Omental fat pad (tissue), 4 donors: ENCODE results near the gene FLT1. TPM values are rescaled to one million over a fixed set of nuclear protein-coding genes. Genes with fewer than 3 reads are reported as not detected.

Experiments
- ATAC-seq: fragments of 150-250 bp; one replicate; pipeline ENCODE4 v1.9.1; 2016; ENCODE audit warnings: mild to moderate bottlenecking, moderate library complexity; ENCODE audit not compliant: low FRiP score
- DNase-seq: peaks from one replicate; pipeline ENCODE4 v3.0.0-alpha.2; 2019; ENCODE audit warnings: low spot score
- total RNA-seq, 4 donors: library from RNA; depleted of rRNA; stranded (reverse); fragments of >200 nt; gene quantifications; one replicate each; pipeline ENCODE4 v1.1.0, GENCODE V29; 2016
- TF ChIP-seq, protein P1 (sequence below), 3 donors: fragments of 450-650 bp; IDR thresholded peaks; one replicate each; pipeline ENCODE4 v1.5.1; 2016 to 2017; ENCODE audit warnings: antibody characterized with exemption in 3 of 3, mild to moderate bottlenecking in 3 of 3, moderate library complexity in 2 of 3

FLT1 gene
- total RNA-seq, 4 donors from 2014 or later, result 24.8 to 210 (median 65.7) TPM

GRCh38 chr13:28299916-28300315 is 195.0 kb downstream of the FLT1 start:
- no peak for ATAC-seq

DNA sequence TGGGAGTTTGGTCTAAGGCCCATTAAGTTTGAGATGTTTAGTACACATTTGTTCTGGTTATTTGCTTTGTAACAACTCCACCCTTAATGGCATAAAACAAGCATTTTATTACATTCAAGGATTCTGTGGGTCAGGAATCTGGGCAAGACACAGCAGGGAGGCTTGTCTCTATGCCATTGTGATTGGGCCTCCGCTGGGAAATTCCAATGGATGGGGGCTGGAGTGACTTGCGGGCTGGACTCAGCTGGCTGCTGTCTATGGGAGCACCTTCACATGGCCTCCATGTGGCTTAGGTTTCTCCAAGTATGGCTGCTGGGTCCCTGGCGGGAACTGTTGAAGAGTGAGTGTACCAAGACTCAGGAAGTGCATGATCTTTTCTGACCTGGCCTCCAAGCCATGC is 197.6 kb downstream of the FLT1 start:
- DNase-seq (no peak), ATAC-seq (no peak)
- TF ChIP-seq, protein P1, sequence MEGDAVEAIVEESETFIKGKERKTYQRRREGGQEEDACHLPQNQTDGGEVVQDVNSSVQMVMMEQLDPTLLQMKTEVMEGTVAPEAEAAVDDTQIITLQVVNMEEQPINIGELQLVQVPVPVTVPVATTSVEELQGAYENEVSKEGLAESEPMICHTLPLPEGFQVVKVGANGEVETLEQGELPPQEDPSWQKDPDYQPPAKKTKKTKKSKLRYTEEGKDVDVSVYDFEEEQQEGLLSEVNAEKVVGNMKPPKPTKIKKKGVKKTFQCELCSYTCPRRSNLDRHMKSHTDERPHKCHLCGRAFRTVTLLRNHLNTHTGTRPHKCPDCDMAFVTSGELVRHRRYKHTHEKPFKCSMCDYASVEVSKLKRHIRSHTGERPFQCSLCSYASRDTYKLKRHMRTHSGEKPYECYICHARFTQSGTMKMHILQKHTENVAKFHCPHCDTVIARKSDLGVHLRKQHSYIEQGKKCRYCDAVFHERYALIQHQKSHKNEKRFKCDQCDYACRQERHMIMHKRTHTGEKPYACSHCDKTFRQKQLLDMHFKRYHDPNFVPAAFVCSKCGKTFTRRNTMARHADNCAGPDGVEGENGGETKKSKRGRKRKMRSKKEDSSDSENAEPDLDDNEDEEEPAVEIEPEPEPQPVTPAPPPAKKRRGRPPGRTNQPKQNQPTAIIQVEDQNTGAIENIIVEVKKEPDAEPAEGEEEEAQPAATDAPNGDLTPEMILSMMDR (IDR thresholded peaks at IDR 0.05), result no peak

More at GRCh38 chr13:28299916-28300315, 195.0 kb downstream of the FLT1 start:
- TF ChIP-seq, protein P1 (IDR thresholded peaks at IDR 0.05), result no peak
- DNase-seq, result no peak

- no peak for DNase-seq
- TF ChIP-seq, protein P1 (IDR thresholded peaks at IDR 0.05), result no peak
- ATAC-seq, result no peak
These were observed 208.7 kb downstream of the FLT1 start for GRCh38 chr13:28286263-28286662.

DNA sequence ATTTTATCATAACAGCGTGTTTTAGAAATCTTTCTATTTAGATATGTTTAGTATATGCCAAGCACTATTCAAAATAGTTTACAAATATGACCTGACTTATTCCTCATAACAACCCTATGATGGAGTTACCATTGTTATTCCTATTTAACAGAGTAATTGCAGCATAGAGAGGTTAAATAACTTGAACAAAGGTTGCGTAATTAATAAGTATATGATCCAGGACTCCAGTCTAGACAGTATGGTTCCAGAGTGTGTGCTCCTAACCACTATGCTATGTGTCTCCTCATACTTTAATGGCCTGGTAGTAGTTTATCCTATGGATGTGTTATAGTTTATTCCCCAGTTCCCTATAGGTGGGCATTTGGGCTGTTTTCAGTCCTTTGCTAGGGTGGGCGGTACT is 211.3 kb downstream of the FLT1 start:
- DNase-seq (no peak), ATAC-seq (no peak)
- TF ChIP-seq, protein P1 (IDR thresholded peaks at IDR 0.05), result no peak

DNA sequence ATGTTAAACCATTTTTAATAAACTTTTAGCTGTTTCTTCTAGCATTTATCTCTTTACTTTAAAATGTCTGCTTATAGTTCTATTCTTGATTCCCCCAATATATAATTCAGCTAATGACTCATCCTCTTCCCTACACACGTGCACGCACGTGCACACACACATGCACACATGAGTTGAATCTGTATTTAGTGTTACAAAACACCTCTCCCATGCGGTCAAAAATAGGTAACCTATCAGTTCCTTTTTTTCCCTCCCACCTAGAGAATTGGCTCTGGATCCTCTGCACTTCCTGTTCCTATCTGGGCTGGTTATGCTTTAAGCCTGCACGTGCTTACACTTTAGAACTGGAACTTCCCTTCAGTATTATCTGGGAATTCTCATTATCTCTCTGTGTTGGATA is 212.5 kb downstream of the FLT1 start:
- no peak for ATAC-seq
- TF ChIP-seq, protein P1 (IDR thresholded peaks at IDR 0.05), result no peak
- DNase-seq, result no peak

DNA sequence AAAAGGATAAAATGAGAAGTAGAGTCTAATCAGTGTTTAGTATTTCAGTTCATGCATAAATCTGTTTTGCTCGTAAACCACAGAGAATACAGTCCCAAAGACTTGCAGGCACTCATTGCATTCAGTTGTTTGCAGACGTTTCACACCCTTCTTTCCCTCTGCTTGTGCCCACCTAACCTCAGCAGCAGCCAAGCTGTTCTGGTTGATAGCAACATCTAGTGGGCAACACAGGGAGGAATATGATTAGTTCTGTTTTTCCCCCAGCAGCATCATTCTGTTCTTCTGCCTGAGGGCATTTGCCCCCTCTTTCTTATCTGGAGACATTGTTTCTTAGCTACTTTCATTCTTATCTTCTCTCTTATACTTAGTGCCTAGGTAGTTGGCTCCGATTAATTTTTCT is 221.0 kb downstream of the FLT1 start:
- no peak for ATAC-seq
- no peak for DNase-seq
- TF ChIP-seq, protein P1 (IDR thresholded peaks at IDR 0.05), result no peak

- TF ChIP-seq, protein P1 (IDR thresholded peaks at IDR 0.05), result no peak
- ATAC-seq (no peak), DNase-seq (no peak)
These were observed 223.7 kb downstream of the FLT1 start for GRCh38 chr13:28271056-28271840.
